ENCODE results near the gene FRMD1. TPM values are rescaled to one million over a fixed set of nuclear protein-coding genes. Genes with fewer than 3 reads are reported as not detected.

The FRMD1 gene
- total RNA-seq, 1 donor from 2014 or later: not detected

DNA sequence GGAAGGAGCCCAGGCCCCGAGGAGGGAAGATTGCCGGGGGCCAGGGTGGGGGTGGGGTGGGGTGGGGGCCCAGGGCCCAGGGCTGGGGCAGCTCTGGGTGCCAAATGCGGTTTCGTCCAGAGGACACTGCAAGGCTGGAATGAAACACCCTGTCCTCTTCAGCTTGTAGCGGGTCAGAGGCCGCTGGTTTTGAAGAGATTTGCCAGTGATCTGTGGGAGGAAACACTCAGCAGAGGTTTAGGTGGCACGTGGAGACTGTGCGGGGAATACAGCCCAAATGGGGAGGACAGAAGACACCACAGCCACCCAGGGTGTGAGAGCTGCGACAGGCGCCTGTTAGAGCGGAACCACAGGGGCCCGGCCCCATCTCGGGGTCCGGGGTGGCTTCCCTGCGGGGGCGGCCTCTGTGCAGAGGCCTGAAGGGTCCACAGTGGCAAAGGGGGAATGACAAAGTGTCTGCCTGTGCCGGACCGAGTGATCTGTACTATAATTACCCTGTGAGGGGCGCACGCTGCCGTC is 29.2 kb downstream of the FRMD1 start:
- DNase-seq (ENCODE audit: low spot score): no peak
- no peak overlapping the region for H3K9ac ChIP-seq
- H3K9me3 Mint-ChIP-seq: no peaks in the 10 kb centered on the region
- H4K20me1 ChIP-seq (ENCODE audit: low read depth): no peaks in the 10 kb centered on the region
- H3K79me2 ChIP-seq (ENCODE audit: low read depth): no peaks in the 10 kb centered on the region
- no peak overlapping the region for H3K27ac ChIP-seq
- no peak overlapping the region for H3K4me3 ChIP-seq
- no peaks in the 10 kb centered on the region for H3K36me3 Mint-ChIP-seq
- no peaks in the 10 kb centered on the region for H3F3A ChIP-seq (ENCODE audit: low read depth)
- no peaks in the 10 kb centered on the region for H3K36me3 ChIP-seq
- no peak overlapping the region for H3K4me3 Mint-ChIP-seq
- H3K4me1 ChIP-seq: no peaks in the 10 kb centered on the region
- no peak overlapping the region for H3K4me2 ChIP-seq
- H3K9me3 ChIP-seq (ENCODE audit: low read depth): no peaks in the 10 kb centered on the region
- peaks cover 5% of the 10 kb centered on the region for H3K27me3 Mint-ChIP-seq (ENCODE audit: insufficient read depth, low read depth)
- H3K27me3 ChIP-seq: no peaks in the 10 kb centered on the region
- H3K4me1 Mint-ChIP-seq: peaks cover 10% of the 10 kb centered on the region
- peak overlapping the region; percentile 53 for H2AFZ ChIP-seq (replicated peaks)
- peak overlapping the region; percentile 89 for H3K27ac Mint-ChIP-seq
- TF ChIP-seq, protein P1, sequence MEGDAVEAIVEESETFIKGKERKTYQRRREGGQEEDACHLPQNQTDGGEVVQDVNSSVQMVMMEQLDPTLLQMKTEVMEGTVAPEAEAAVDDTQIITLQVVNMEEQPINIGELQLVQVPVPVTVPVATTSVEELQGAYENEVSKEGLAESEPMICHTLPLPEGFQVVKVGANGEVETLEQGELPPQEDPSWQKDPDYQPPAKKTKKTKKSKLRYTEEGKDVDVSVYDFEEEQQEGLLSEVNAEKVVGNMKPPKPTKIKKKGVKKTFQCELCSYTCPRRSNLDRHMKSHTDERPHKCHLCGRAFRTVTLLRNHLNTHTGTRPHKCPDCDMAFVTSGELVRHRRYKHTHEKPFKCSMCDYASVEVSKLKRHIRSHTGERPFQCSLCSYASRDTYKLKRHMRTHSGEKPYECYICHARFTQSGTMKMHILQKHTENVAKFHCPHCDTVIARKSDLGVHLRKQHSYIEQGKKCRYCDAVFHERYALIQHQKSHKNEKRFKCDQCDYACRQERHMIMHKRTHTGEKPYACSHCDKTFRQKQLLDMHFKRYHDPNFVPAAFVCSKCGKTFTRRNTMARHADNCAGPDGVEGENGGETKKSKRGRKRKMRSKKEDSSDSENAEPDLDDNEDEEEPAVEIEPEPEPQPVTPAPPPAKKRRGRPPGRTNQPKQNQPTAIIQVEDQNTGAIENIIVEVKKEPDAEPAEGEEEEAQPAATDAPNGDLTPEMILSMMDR (IDR thresholded peaks at IDR 0.05): no peak
- TF ChIP-seq EZH2 (IDR thresholded peaks at IDR 0.05): no peak
- no peak for TF ChIP-seq EZH2phosphoT487 (IDR thresholded peaks at IDR 0.05)

DNA sequence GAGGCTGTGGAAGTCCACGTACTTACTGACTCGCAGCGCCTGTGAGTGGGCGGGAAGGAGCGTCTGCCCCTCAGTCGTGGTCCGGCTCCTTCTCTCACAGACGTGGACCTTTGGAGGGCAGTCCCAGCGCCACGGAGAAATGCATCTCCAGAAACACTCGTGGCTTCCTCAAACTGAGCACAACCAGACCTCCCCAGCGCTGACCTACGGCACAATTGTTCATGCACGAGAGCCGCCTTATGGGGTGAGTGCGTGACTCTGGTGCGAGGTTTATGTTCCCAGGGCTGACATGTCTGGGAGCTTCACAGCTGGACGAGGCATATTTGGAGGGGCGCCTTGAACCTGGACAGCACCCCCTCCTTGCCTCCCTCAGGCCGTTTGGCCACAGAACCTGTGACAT is 29.7 kb downstream of the FRMD1 start:
- no peak overlapping the region for H2AFZ ChIP-seq (replicated peaks)
- DNase-seq (ENCODE audit: low spot score): no peak

DNA sequence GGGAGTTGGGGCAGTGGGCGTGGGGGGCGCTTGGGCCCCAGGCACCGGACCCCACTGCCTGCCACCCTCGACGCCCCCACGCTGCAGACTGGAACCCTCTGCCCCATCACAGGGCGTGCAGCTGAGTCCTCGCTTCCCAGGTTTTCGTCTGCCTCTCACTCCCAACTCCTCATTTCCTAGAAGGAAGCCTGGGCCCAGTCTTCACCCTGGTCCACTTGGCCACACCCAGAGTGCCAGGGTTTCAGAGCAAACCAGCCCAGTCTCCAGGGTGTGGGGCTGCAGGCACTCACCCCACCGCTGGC is 30.3 kb downstream of the FRMD1 start:
- no peaks in the 10 kb centered on the region for H3K79me2 ChIP-seq (ENCODE audit: low read depth)
- DNase-seq (ENCODE audit: low spot score): no peak
- no peak overlapping the region for H3K4me3 ChIP-seq
- no peaks in the 10 kb centered on the region for H3K36me3 Mint-ChIP-seq
- no peaks in the 10 kb centered on the region for H3K27me3 ChIP-seq
- no peak overlapping the region for H3K9ac ChIP-seq
- H3K4me3 Mint-ChIP-seq: no peak overlapping the region
- H3K27ac Mint-ChIP-seq: no peak overlapping the region
- no peak overlapping the region for H3K27ac ChIP-seq
- no peaks in the 10 kb centered on the region for H3K9me3 ChIP-seq (ENCODE audit: low read depth)
- no peak overlapping the region for H3K4me2 ChIP-seq
- no peaks in the 10 kb centered on the region for H3K36me3 ChIP-seq
- H4K20me1 ChIP-seq (ENCODE audit: low read depth): no peaks in the 10 kb centered on the region
- H3F3A ChIP-seq (ENCODE audit: low read depth): no peaks in the 10 kb centered on the region
- TF ChIP-seq EZH2 (IDR thresholded peaks at IDR 0.05) (no peak), EZH2phosphoT487 (IDR thresholded peaks at IDR 0.05) (no peak)
- TF ChIP-seq, protein P1 (IDR thresholded peaks at IDR 0.05): no peak
- peaks cover 10% of the 10 kb centered on the region for H3K4me1 Mint-ChIP-seq
- H3K9me3 Mint-ChIP-seq: no peaks in the 10 kb centered on the region
- H3K4me1 ChIP-seq: no peaks in the 10 kb centered on the region
- H3K27me3 Mint-ChIP-seq (ENCODE audit: insufficient read depth, low read depth): peaks cover 2% of the 10 kb centered on the region
- H2AFZ ChIP-seq (replicated peaks): no peak overlapping the region

More for the DNA sequence above, 29.7 kb downstream of the FRMD1 start:
- H3K79me2 ChIP-seq (ENCODE audit: low read depth): no peaks in the 10 kb centered on the region
- no peak overlapping the region for H3K27ac ChIP-seq
- no peak overlapping the region for H3K9ac ChIP-seq
- Mint-ChIP-seq H3K27me3 (ENCODE audit: insufficient read depth, low read depth) (peaks cover 2% of the 10 kb centered on the region), H3K4me3 (no peak overlapping the region), H3K4me1 (peaks cover 10% of the 10 kb centered on the region), H3K9me3 (no peaks in the 10 kb centered on the region), H3K27ac (no peak overlapping the region), H3K36me3 (no peaks in the 10 kb centered on the region)
- H3K9me3 ChIP-seq (ENCODE audit: low read depth): no peaks in the 10 kb centered on the region
- TF ChIP-seq, protein P1 (IDR thresholded peaks at IDR 0.05): no peak
- TF ChIP-seq EZH2phosphoT487 (IDR thresholded peaks at IDR 0.05): no peak
- TF ChIP-seq EZH2 (IDR thresholded peaks at IDR 0.05): no peak
- no peaks in the 10 kb centered on the region for H3K27me3 ChIP-seq
- no peaks in the 10 kb centered on the region for H4K20me1 ChIP-seq (ENCODE audit: low read depth)
- no peaks in the 10 kb centered on the region for H3F3A ChIP-seq (ENCODE audit: low read depth)
- H3K4me2 ChIP-seq: no peak overlapping the region
- H3K4me1 ChIP-seq: no peaks in the 10 kb centered on the region
- no peak overlapping the region for H3K4me3 ChIP-seq
- H3K36me3 ChIP-seq: no peaks in the 10 kb centered on the region

Data from neural progenitor cell (in vitro differentiated cells).